ENCODE measurements around the gene RALGAPA2.

GRCh38 chr20:20527661-20528060 lies 184.8 kb downstream of the RALGAPA2 start:
- TF ChIP-seq, protein P1, sequence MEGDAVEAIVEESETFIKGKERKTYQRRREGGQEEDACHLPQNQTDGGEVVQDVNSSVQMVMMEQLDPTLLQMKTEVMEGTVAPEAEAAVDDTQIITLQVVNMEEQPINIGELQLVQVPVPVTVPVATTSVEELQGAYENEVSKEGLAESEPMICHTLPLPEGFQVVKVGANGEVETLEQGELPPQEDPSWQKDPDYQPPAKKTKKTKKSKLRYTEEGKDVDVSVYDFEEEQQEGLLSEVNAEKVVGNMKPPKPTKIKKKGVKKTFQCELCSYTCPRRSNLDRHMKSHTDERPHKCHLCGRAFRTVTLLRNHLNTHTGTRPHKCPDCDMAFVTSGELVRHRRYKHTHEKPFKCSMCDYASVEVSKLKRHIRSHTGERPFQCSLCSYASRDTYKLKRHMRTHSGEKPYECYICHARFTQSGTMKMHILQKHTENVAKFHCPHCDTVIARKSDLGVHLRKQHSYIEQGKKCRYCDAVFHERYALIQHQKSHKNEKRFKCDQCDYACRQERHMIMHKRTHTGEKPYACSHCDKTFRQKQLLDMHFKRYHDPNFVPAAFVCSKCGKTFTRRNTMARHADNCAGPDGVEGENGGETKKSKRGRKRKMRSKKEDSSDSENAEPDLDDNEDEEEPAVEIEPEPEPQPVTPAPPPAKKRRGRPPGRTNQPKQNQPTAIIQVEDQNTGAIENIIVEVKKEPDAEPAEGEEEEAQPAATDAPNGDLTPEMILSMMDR (IDR thresholded peaks at IDR 0.05) = no peak
- TF ChIP-seq POLR2A (IDR thresholded peaks at IDR 0.05) = no peak
